Caco-2 (cell line): ENCODE data around the gene RFTN1. TPM values are rescaled to one million over a fixed set of nuclear protein-coding genes. Genes with fewer than 3 reads are reported as not detected.

Experiments used
- BruUV-seq: library from RNA; stranded (reverse); fragments of 400-500 nt; replicated peaks from 2 replicates; lab custom pipeline; 2021; lab: Mats Ljungman, UMichigan
- CTCF ChIA-PET: fragments of 300-600 bp; sonication (Branson Sonifier 250); formaldehyde crosslinking; loops from one replicate; lab custom pipeline; 2022; ENCODE audit warnings: antibody characterized with exemption; lab: Charles Lee
- POLR2A ChIA-PET: fragments of 300-600 bp; sonication (Branson Sonifier 250); formaldehyde crosslinking; loops from one replicate; lab custom pipeline; 2022; ENCODE audit warnings: antibody characterized with exemption; lab: Charles Lee
- DNase-seq, 2 experiments: peaks; one replicate each; pipeline versions ENCODE4 v3.0.0 to v3.0.0-alpha.2; 2020 to 2022
- H3K27me3 ChIP-seq: replicated peaks from 2 replicates; pipeline ENCODE4 v1.6.0; 2011; ENCODE audit warnings: low read length; ENCODE audit not compliant: control insufficient read depth, insufficient read depth
- H3K36me3 ChIP-seq: 2 replicates; pipeline ENCODE4 v1.5.1; 2011; ENCODE audit warnings: low read length; ENCODE audit not compliant: control insufficient read depth, insufficient read depth
- H3K4me1 ChIP-seq: fragments of 250-450 bp; sonication (Bioruptor Pico); 2 replicates; pipeline ENCODE4 v1.5.1; 2020; ENCODE audit warnings: mild to moderate bottlenecking
- H3K4me3 ChIP-seq: 2 replicates; pipeline ENCODE4 v1.5.1; 2011; ENCODE audit warnings: low read depth, mild to moderate bottlenecking, control low read depth, low read length
- H3K9me3 ChIP-seq: fragments of 250-450 bp; sonication (Bioruptor Pico); 2 replicates; pipeline ENCODE4 v1.5.1; 2020; ENCODE audit warnings: mild to moderate bottlenecking, moderate library complexity
- H3K27ac Mint-ChIP-seq: one replicate; pipeline ENCODE4 v1.8.0; 2022; ENCODE audit warnings: mixed read lengths; ENCODE audit not compliant: unreplicated experiment
- H3K27me3 Mint-ChIP-seq: one replicate; pipeline ENCODE4 v1.8.0; 2022; ENCODE audit warnings: mixed read lengths; ENCODE audit not compliant: insufficient read depth, unreplicated experiment
- H3K36me3 Mint-ChIP-seq: one replicate; pipeline ENCODE4 v1.8.0; 2022; ENCODE audit warnings: mild to moderate bottlenecking, mixed read lengths; ENCODE audit not compliant: insufficient read depth, unreplicated experiment
- H3K4me1 Mint-ChIP-seq: one replicate; pipeline ENCODE4 v1.8.0; 2022; ENCODE audit warnings: low read depth, mixed read lengths; ENCODE audit not compliant: unreplicated experiment
- H3K4me3 Mint-ChIP-seq: one replicate; pipeline ENCODE4 v1.8.0; 2022; ENCODE audit warnings: mild to moderate bottlenecking, moderate library complexity, mixed read lengths; ENCODE audit not compliant: unreplicated experiment
- H3K9me3 Mint-ChIP-seq: one replicate; pipeline ENCODE4 v1.8.0; 2022; ENCODE audit warnings: mixed read lengths; ENCODE audit not compliant: unreplicated experiment
- intact Hi-C: fragments of 100-400 bp; cut with micrococcal nuclease; formaldehyde crosslinking; loops from one replicate; pipeline ENCODE4 v1.10.0; 2022; ENCODE audit not compliant: unreplicated experiment
- total RNA-seq: library from RNA; stranded (reverse); gene quantifications from 2 replicates; pipeline ENCODE4 v1.2.3, GENCODE V29; 2022
- TF ChIP-seq, protein P1 (sequence below), 2 experiments: fragments of 200-600 bp in 1 of 2; IDR thresholded peaks; 1 replicate in 1 of 2; 2 replicates in 1 of 2; pipeline versions ENCODE4 v1.5.1 to v1.8.0; 2011 to 2022; ENCODE audit warnings: antibody characterized with exemption in 1 of 2, control low read depth in 1 of 2, inconsistent platforms in 1 of 2, low read depth in 1 of 2, low read length in 1 of 2, mild to moderate bottlenecking in 1 of 2, moderate library complexity in 1 of 2; ENCODE audit not compliant: insufficient read depth in 1 of 2, severe bottlenecking in 1 of 2, unreplicated experiment in 1 of 2

Gene RFTN1
- total RNA-seq, 1 experiment from 2014 or later = 10.2 TPM

DNA sequence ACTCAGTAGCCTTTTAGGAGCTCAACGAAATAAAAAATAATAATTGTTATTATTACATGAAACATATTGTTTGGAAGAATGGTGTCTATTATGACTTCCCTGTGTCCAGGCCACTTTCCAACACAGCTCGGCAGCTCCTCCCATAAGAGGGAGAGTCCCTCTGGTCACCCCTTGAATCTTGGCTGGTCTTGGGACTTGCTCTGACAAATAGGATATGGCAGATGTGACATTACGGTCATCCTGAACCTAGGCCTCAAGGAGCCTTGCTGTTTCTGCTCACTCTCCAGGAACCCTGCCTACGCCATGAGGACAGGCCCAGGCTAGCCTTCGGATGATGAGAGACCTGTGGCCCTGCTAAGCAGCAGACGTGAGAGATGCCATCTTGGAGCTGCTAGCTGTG is 176.7 kb downstream of the RFTN1 start:
- H3K27me3 ChIP-seq = no peaks in the 10 kb centered on the region
- intact Hi-C loops = no loop called here
- no peaks in the 10 kb centered on the region for H3K27me3 Mint-ChIP-seq
- BruUV-seq = no TSS peak
- H3K4me1 ChIP-seq = peaks cover 10% of the 10 kb centered on the region; the same call in 1 of the 2 replicates
- no peak overlapping the region for H3K4me3 ChIP-seq
- CTCF ChIA-PET = no interaction called here
- TF ChIP-seq, protein P1, sequence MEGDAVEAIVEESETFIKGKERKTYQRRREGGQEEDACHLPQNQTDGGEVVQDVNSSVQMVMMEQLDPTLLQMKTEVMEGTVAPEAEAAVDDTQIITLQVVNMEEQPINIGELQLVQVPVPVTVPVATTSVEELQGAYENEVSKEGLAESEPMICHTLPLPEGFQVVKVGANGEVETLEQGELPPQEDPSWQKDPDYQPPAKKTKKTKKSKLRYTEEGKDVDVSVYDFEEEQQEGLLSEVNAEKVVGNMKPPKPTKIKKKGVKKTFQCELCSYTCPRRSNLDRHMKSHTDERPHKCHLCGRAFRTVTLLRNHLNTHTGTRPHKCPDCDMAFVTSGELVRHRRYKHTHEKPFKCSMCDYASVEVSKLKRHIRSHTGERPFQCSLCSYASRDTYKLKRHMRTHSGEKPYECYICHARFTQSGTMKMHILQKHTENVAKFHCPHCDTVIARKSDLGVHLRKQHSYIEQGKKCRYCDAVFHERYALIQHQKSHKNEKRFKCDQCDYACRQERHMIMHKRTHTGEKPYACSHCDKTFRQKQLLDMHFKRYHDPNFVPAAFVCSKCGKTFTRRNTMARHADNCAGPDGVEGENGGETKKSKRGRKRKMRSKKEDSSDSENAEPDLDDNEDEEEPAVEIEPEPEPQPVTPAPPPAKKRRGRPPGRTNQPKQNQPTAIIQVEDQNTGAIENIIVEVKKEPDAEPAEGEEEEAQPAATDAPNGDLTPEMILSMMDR (IDR thresholded peaks at IDR 0.05; ENCODE audit: insufficient read depth in 1 of 2, low read depth in 1 of 2, low read length in 1 of 2, severe bottlenecking in 1 of 2, unreplicated experiment in 1 of 2) = no peak
- peaks cover 19% of the 10 kb centered on the region for H3K36me3 Mint-ChIP-seq
- H3K27ac Mint-ChIP-seq = no peak overlapping the region
- POLR2A ChIA-PET = no interaction called here
- H3K36me3 ChIP-seq = 0 out of 2 replicates have a peak, but pooled peaks cover 1% of the 10 kb centered on the region
- DNase-seq = no peak
- peaks cover 8% of the 10 kb centered on the region for H3K4me1 Mint-ChIP-seq
- no peak overlapping the region for H3K4me3 Mint-ChIP-seq
- peaks cover 2% of the 10 kb centered on the region; the same call in 1 of the 2 replicates for H3K9me3 ChIP-seq
- peaks cover 13% of the 10 kb centered on the region for H3K9me3 Mint-ChIP-seq

DNA sequence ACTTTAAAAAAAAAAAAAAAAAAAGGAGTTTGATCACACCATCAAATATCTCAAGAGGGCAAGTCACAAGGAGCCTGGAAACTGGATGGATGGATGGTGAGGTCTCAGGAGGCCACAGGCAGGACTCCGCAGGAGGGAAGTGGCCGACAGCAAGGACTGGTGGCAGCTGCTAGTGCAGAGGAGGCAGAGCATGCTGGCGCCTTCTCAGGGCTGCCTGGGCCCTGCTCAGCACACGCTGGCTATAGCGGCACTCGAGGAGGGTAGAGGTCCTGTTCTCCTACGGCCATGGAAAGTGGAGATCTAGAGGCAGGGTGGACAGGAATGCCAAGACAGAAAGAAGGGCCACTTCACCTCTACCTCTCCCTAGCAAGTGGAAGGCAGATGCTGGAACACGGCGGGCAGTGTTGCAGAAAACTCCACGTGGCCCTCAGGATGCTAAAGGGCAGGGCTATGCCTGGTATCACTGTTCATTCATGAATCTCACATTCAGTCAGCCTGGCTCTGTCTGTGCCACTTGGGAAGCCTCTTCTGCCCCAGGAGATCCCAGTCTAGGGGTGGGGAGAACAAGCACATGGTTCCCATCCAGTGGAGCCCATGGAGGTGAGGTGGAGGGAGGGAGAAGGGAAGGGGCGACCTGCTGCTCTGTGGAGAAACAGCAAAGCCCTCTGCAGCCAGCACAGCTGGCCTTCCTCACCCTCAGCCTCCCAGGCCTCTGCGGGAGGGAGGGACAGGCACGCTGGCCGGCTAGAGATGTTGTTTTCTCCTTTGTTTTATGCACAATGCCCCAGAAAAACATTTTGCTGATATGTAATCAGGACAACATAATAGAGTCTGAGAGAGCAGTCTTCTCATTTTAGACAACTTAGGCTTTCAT is 177.5 kb downstream of the RFTN1 start:
- no peak overlapping the region for H3K4me3 ChIP-seq
- H3K36me3 Mint-ChIP-seq = peaks cover 27% of the 10 kb centered on the region
- H3K27me3 Mint-ChIP-seq = no peaks in the 10 kb centered on the region
- 0 out of 2 replicates have a peak, but pooled peaks cover 1% of the 10 kb centered on the region for H3K36me3 ChIP-seq
- intact Hi-C loops = no loop called here
- no peak overlapping the region for H3K4me3 Mint-ChIP-seq
- ChIA-PET POLR2A (no interaction called here), CTCF (interaction anchor here (0.6 kb wide), 1 partner anchor 176 kb away, joined by 3 read pairs; no protein-coding TSS in a partner anchor)
- H3K9me3 Mint-ChIP-seq = peaks cover 21% of the 10 kb centered on the region
- H3K9me3 ChIP-seq = peaks cover 10% of the 10 kb centered on the region
- TF ChIP-seq, protein P1 (IDR thresholded peaks at IDR 0.05; ENCODE audit: insufficient read depth in 1 of 2, low read depth in 1 of 2, low read length in 1 of 2, severe bottlenecking in 1 of 2, unreplicated experiment in 1 of 2) = no peak
- peaks cover 14% of the 10 kb centered on the region; the same call in 1 of the 2 replicates for H3K4me1 ChIP-seq
- H3K27ac Mint-ChIP-seq = no peak overlapping the region
- DNase-seq = no peak
- peaks cover 14% of the 10 kb centered on the region for H3K4me1 Mint-ChIP-seq
- no peaks in the 10 kb centered on the region for H3K27me3 ChIP-seq
- no TSS peak for BruUV-seq

DNA sequence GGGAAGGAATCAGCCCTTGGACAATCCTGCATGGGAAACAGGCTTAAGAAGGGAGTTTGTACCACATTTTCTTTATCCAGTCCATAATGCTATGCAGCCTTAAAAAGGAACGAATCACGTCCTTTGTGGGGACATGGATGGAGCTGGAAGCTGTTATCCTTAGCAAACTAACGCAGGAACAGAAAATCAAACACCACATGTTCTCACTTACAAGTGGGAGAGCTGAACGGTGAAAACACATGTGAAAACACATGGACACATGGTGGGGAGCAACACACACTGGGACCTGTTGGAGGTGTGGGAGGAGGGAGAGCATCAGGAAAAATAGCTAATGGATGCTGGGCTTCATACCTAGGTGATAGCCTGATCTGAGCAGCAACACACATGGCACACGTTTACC is 178.2 kb downstream of the RFTN1 start:
- no peaks in the 10 kb centered on the region for H3K27me3 ChIP-seq
- TF ChIP-seq, protein P1 (IDR thresholded peaks at IDR 0.05; ENCODE audit: insufficient read depth in 1 of 2, low read depth in 1 of 2, low read length in 1 of 2, severe bottlenecking in 1 of 2, unreplicated experiment in 1 of 2) = no peak
- peaks cover 15% of the 10 kb centered on the region for H3K9me3 ChIP-seq
- H3K4me1 Mint-ChIP-seq = peaks cover 14% of the 10 kb centered on the region
- CTCF ChIA-PET = interaction anchor here (0.6 kb wide), 1 partner anchor 177 kb away, joined by 3 read pairs; no protein-coding TSS in a partner anchor
- H3K36me3 Mint-ChIP-seq = peaks cover 27% of the 10 kb centered on the region
- POLR2A ChIA-PET = no interaction called here
- peaks cover 16% of the 10 kb centered on the region; the same call in 1 of the 2 replicates for H3K4me1 ChIP-seq
- H3K9me3 Mint-ChIP-seq = peaks cover 21% of the 10 kb centered on the region
- no TSS peak for BruUV-seq
- H3K36me3 ChIP-seq = 0 out of 2 replicates have a peak, but pooled peaks cover 1% of the 10 kb centered on the region
- H3K27me3 Mint-ChIP-seq = no peaks in the 10 kb centered on the region
- H3K4me3 Mint-ChIP-seq = no peak overlapping the region
- DNase-seq = no peak
- H3K27ac Mint-ChIP-seq = no peak overlapping the region
- H3K4me3 ChIP-seq = no peak overlapping the region
- intact Hi-C loops = no loop called here
